NCI-H128 (cell line): ENCODE results near the gene MRPL38.
"Not testable (repeated sequence)": the region's sequence is repeated elsewhere in the genome, so short reads cannot be mapped to it uniquely, and the experiment has no call there.

Source experiments
- DNase-seq: peaks from one replicate; lab custom pipeline; 2025; ENCODE audit not compliant: unreplicated experiment; lab: John Stamatoyannopoulos, UW

MRPL38 gene

GRCh38 chr17:75897160-75898019 lies 7.3 kb downstream of the MRPL38 start:
- no peak for DNase-seq

GRCh38 chr17:75896415-75897159 lies 8.1 kb downstream of the MRPL38 start, which contains the start of gene TRIM65:
TRIM65 (minus strand) TSS chr17:75896951; CDS start chr17:75896937, 14 bp downstream.
- DNase-seq, result no peak

- DNase-seq, result no peak
Measured at GRCh38 chr17:75895370-75896155, 9.1 kb downstream of the MRPL38 start.

- no peak for DNase-seq
Measured at GRCh38 chr17:75894049-75894733, 10.5 kb downstream of the MRPL38 start.

GRCh38 chr17:75893305-75894048 lies 11.2 kb downstream of the MRPL38 start:
- DNase-seq, result no peak

- DNase-seq, result no peak
Measured at GRCh38 chr17:75892556-75893224, 12.0 kb downstream of the MRPL38 start.

GRCh38 chr17:75891605-75892555 lies 12.8 kb downstream of the MRPL38 start:
- DNase-seq, result no peak

GRCh38 chr17:75891022-75891604 lies 13.6 kb downstream of the MRPL38 start:
- DNase-seq, result no peak

- no peak for DNase-seq
Measured at GRCh38 chr17:75889454-75889853, 15.2 kb downstream of the MRPL38 start.

- DNase-seq, result no peak
Measured at GRCh38 chr17:75888484-75888883, 16.2 kb downstream of the MRPL38 start.

- not testable (repeated sequence) for DNase-seq
Measured at GRCh38 chr17:75885860-75886259, 18.8 kb downstream of the MRPL38 start.

GRCh38 chr17:75885431-75885830 lies 19.3 kb downstream of the MRPL38 start:
- DNase-seq, result no peak

GRCh38 chr17:75881678-75882454 lies 22.8 kb downstream of the MRPL38 start:
- no peak for DNase-seq

- DNase-seq, result no peak
Measured at GRCh38 chr17:75880266-75880665, 24.4 kb downstream of the MRPL38 start.

GRCh38 chr17:75878174-75878998 lies 26.3 kb downstream of the MRPL38 start, which contains the start of gene TRIM47:
TRIM47 (minus strand) TSS chr17:75878581; CDS start chr17:75878548, 33 bp downstream.
- DNase-seq, result no peak

- DNase-seq, result no peak
Measured at GRCh38 chr17:75877752-75878173, 26.9 kb downstream of the MRPL38 start.
